NT2/D1 (cell line): ENCODE data around the gene FRMD8.
"Not testable (repeated sequence)": the region's sequence is repeated elsewhere in the genome, so short reads cannot be mapped to it uniquely, and the experiment has no call there.

Experiments
- SUZ12 ChIP-seq: IDR thresholded peaks from 2 replicates; pipeline ENCODE4 v1.6.1; 2011; ENCODE audit not compliant: insufficient read length, insufficient read depth; ENCODE audit errors: extremely low read depth
- YY1 ChIP-seq: IDR thresholded peaks from 2 replicates; pipeline ENCODE4 v1.6.1; 2011; ENCODE audit not compliant: insufficient read length, insufficient read depth
- ZNF274 ChIP-seq: IDR thresholded peaks from 2 replicates; pipeline ENCODE4 v1.6.1; 2011; ENCODE audit warnings: mild to moderate bottlenecking, low read depth, low read length

DNA sequence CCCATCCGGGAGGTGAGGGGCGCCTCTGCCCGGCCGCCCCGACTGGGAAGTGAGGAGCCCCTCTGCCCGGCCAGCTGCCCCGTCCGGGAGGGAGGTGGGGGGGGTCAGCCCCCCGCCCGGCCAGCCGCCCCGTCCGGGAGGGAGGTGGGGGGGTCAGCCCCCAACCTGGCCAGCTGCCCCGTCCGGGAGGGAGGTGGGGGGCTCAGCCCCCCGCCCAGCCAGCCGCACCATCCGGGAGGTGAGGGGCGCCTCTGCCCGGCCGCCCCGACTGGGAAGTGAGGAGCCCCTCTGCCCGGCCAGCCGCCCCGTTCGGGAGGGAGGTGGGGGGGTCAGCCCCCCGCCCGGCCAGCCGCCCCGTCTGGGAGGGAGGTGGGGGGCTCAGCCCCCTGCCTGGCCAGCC, 64.9 kb downstream of the FRMD8 start:
- not testable (repeated sequence) for TF ChIP-seq ZNF274, SUZ12, YY1
